Endometrial microvascular endothelial cells (primary cell): ENCODE data around the gene ELOA2. TPM values are rescaled to one million over a fixed set of nuclear protein-coding genes. Genes with fewer than 3 reads are reported as not detected.
"Not testable (repeated sequence)": the region's sequence is repeated elsewhere in the genome, so short reads cannot be mapped to it uniquely, and the experiment has no call there.

Experiments
- in situ Hi-C: cut with HindIII; loops from 2 replicates; pipeline ENCODE4 v1.10.0; 2017; ENCODE audit warnings: low sequenced_read_pairs, low pct_unique_long_range_greater_than_20kb; ENCODE audit errors: inconsistent ontology term
- total RNA-seq: library from RNA; depleted of rRNA; stranded (reverse); fragments of >200 nt; gene quantifications from one replicate; pipeline ENCODE4 v1.2.3, GENCODE V29; 2015; ENCODE audit errors: inconsistent ontology term

The ELOA2 gene
- total RNA-seq, 1 donor from 2014 or later = not detected

DNA sequence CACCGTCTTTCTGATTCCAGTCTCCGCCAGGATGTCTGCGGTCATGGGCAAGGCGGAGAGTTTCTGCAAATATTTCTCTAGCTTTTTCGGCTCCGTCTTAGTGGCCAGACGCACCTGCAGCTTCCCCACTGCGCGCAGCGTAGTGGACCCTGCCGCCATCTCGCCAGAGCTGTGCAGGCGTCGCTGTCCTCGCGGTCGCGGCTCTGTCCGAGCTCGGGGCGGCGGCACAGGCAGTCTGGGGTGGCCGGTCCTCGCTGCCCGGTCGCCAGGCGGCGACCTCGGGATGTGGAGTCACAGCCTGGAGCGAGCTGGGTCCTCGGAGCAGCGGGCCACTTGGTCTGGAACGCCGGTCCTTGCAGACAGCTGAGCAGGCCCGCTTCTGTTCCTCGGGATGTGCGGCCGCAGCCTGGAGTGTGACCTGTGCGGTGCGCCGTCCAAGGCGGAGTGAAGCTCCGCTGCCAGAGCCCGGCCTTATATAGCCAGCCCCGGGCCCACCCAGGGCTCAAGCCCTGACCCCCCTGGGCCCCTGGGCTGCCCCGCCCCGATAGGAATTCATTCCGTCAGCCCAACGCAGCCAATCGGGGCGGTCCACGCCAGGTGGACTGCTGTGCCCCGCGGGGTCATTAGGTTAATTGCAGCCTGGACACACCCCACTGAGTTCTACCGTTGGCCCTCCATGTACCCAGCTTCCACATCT, 11.5 kb downstream of the ELOA2 start:
- in situ Hi-C loops = not testable (repeated sequence)

DNA sequence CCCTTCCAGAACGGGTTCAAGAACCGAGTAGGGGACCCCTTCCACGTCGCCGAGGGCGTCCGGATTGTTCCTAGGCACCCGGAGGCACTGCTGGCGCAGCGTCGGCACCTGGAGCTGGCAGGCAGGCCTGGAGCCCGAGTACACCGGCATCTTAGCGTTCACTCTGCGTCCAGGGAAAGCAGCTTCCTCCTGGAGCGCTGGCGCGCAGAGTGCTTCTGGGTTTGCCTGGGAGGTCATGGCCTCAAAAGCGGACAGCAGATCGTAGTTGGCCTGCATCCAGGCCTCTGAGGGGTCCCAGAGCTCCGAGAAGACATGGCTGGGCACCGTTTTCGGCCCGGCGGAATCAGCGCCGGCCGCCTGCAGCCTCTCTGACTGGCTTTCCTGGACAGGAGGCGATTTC, 12.6 kb downstream of the ELOA2 start:
- in situ Hi-C loops = not testable (repeated sequence)

DNA sequence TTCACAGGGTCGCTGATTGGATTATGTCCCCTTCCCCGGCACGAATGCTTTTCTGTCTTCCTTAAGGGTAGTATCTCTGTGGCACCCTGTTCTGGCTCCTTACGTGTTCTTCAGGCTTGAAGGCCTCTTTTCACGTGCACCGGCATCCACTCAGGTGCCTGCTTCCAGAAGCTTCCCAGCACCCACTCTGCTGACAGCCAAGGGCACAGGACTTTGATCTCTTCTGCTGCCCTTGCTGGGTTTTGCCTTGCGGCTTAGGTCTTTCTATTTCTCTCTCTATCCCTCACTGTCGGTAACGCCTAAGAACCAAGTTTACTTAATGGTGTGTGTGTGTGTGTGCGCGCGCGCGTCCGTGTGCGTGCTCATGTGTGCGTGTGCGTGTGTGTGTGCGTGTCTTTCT, 14.7 kb downstream of the ELOA2 start:
- in situ Hi-C loops = not testable (repeated sequence)

DNA sequence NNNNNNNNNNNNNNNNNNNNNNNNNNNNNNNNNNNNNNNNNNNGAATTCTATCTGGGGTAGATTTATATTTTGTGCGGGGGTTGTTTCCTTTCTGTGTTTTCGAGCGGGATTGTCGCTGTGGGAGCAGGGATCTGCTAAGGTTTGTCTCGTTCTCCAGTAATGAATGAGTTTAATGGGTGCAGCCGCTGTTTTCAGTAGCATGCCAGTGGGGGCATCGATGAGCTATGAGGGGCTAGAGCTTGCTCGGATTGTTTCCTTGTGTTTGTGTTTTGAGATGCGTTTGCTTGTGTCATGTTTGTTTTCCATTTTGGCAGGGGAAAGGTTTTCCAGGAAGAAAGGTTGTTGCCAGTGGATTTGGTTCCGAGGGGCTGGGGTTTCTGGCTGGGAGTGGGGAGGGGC, 15.6 kb downstream of the ELOA2 start:
- in situ Hi-C loops = not testable (repeated sequence)

Other genes starting within 250 kb of the ELOA2 start
- 14.1 TPM for gene PIAS2, start 118.1 kb downstream of the ELOA2 start, total RNA-seq
- 7.3 TPM for gene KATNAL2, start 118.0 kb downstream of the ELOA2 start, total RNA-seq
- gene HDHD2, start 114.9 kb upstream of the ELOA2 start, total RNA-seq = 16.3 TPM
- 17.6 TPM for gene IER3IP1, start 140.7 kb upstream of the ELOA2 start, total RNA-seq
- not detected for gene SKOR2, start 216.0 kb upstream of the ELOA2 start, total RNA-seq